ENCODE data around the gene KIR3DL3. TPM values are rescaled to one million over a fixed set of nuclear protein-coding genes. Genes with fewer than 3 reads are reported as not detected.
"Not testable (repeated sequence)": the region's sequence is repeated elsewhere in the genome, so short reads cannot be mapped to it uniquely, and the experiment has no call there.

The KIR3DL3 gene
- total and polyA plus RNA-seq, 9 donors, result not detected

GRCh38 chr19:54696766-54697165 lies 27.5 kb upstream of the KIR3DL3 start:
- Histone ChIP-seq H3K9me3 (peaks cover 0 to 5% of the 10 kb centered on the region in 2 donors), H3K36me3 (no peaks in the 10 kb centered on the region), H3K27ac (no peak overlapping the region), H3K27me3 (no peaks in the 10 kb centered on the region), H3K4me3 (no peak overlapping the region), H3K4me1 (ENCODE audit: insufficient read depth) (no peaks in the 10 kb centered on the region)
- intact Hi-C loops (cut with DNase I), result no loop called here
- 13 to 32% (median 14%) methylated on average over 2 of the region's 2 CpGs for WGBS, 3 donors
- no peak for TF ChIP-seq CTCF (IDR thresholded peaks at IDR 0.05)
- TF ChIP-seq POLR2A (IDR thresholded peaks at IDR 0.05), result no peak
- TF ChIP-seq EP300 (IDR thresholded peaks at IDR 0.05), result no peak
- no peak for DNase-seq

DNA sequence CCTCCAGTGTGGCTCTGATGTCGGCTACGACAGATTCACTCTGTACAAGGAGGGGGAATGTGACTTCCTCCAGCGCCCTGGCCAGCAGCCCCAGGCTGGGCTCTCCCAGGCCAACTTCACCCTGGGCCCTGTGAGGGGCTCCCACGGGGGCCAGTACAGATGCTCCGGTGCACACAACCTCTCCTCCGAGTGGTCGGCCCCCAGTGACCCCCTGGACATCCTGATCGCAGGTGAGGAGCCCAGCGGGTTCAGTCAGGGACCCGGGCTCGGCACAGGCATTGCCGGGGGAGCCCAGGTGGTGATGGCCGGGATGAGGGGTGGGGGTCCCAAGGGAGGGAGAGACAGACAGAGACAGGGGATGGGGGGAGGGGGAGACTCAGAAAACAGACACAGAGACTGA lies 26.5 kb upstream of the KIR3DL3 start:
- H3K27me3 ChIP-seq; H3K27ac ChIP-seq; H3K4me1 ChIP-seq (ENCODE audit: insufficient read depth); H3K9me3 ChIP-seq; H3K4me3 ChIP-seq; DNase-seq; H3K36me3 ChIP-seq; intact Hi-C loops (cut with DNase I): not testable (repeated sequence)
- WGBS, 3 donors, result 69 to 84% (median 83%) methylated on average over 12 to 13 of the region's 13 CpGs

- no peak for DNase-seq
- no peak overlapping the region for H3K27ac ChIP-seq
- no peaks in the 10 kb centered on the region for H3K27me3 ChIP-seq
- H3K36me3 ChIP-seq, result no peaks in the 10 kb centered on the region
- H3K4me1 ChIP-seq (ENCODE audit: insufficient read depth), result no peaks in the 10 kb centered on the region
- intact Hi-C loops (cut with DNase I), result no loop called here
- no peaks in the 10 kb centered on the region for H3K9me3 ChIP-seq
- TF ChIP-seq EP300 (IDR thresholded peaks at IDR 0.05) (no peak), CTCF (IDR thresholded peaks at IDR 0.05) (no peak), POLR2A (IDR thresholded peaks at IDR 0.05) (no peak)
- WGBS, 3 donors, result 67 to 71% (median 67%) methylated on average over 8 of the region's 8 CpGs
- H3K4me3 ChIP-seq, result no peak overlapping the region
Measured at GRCh38 chr19:54704928-54705327, 19.3 kb upstream of the KIR3DL3 start.

DNA sequence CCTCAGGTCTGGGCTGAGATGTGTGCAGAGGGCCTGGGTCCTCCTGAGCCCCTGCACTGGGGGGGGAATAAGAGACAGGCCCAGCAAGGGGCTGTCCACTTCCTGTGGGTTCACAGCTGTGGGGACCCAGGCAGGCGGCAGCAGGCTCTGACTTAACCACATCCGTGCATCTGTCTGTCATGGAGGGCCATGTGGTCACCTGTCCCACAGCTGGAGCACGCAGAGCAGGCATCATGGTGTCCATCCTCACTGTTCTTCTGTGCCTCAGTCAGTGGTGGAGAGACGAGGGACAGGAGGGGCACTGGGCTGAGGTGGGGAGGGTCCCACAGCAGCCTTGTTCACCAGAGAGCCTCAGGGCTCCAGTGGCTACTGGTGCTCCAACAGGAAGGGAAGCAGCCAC lies 16.3 kb upstream of the KIR3DL3 start:
- intact Hi-C loops (cut with DNase I), result no loop called here
- DNase-seq, result no peak
- H3K27me3 ChIP-seq, result no peaks in the 10 kb centered on the region
- H3K36me3 ChIP-seq, result no peaks in the 10 kb centered on the region
- no peaks in the 10 kb centered on the region for H3K4me1 ChIP-seq (ENCODE audit: insufficient read depth)
- no peak for TF ChIP-seq POLR2A (IDR thresholded peaks at IDR 0.05)
- no peak for TF ChIP-seq EP300 (IDR thresholded peaks at IDR 0.05)
- no peak for TF ChIP-seq CTCF (IDR thresholded peaks at IDR 0.05)
- H3K9me3 ChIP-seq, result no peaks in the 10 kb centered on the region
- no peak overlapping the region for H3K4me3 ChIP-seq
- H3K27ac ChIP-seq, result no peak overlapping the region
- WGBS, 3 donors, result 58 to 81% (median 67%) methylated on average over 2 to 4 of the region's 4 CpGs

- no peaks in the 10 kb centered on the region for H3K27me3 ChIP-seq
- no peak overlapping the region for H3K27ac ChIP-seq
- no peaks in the 10 kb centered on the region for H3K36me3 ChIP-seq
- intact Hi-C loops (cut with DNase I), result no loop called here
- WGBS, 3 donors, result 81 to 85% (median 84%) methylated on average over 7 of the region's 7 CpGs
- H3K4me3 ChIP-seq, result no peak overlapping the region
- DNase-seq, result no peak
- no peaks in the 10 kb centered on the region for H3K4me1 ChIP-seq (ENCODE audit: insufficient read depth)
- H3K9me3 ChIP-seq, result no peaks in the 10 kb centered on the region
- TF ChIP-seq EP300 (IDR thresholded peaks at IDR 0.05) (no peak), CTCF (IDR thresholded peaks at IDR 0.05) (no peak), POLR2A (IDR thresholded peaks at IDR 0.05) (no peak)
Measured at GRCh38 chr19:54708781-54709180, 15.5 kb upstream of the KIR3DL3 start.
